HG03025 (cell line): Measurements from ENCODE around the gene ZNF560.
A peak's percentile ranks its signal among the peaks of the same experiment; 100 is the strongest.
"Not testable (repeated sequence)": the region's sequence is repeated elsewhere in the genome, so short reads cannot be mapped to it uniquely, and the experiment has no call there.

Experiments used
- ATAC-seq: cut with Tn5 transposase; IDR thresholded peaks from one replicate; pipeline ENCODE4 v1.9.1; 2021; ENCODE audit warnings: mild to moderate bottlenecking, moderate library complexity; ENCODE audit not compliant: unreplicated experiment, low FRiP score

The ZNF560 gene

GRCh38 chr19:9498183-9498902 is at the start of gene ZNF560:
ZNF560 (minus strand) TSS chr19:9498616; CDS start chr19:9475313, 23,303 bp downstream.
- ATAC-seq: no peak

GRCh38 chr19:9547870-9548269 is 49.5 kb upstream of the ZNF560 start:
- no peak for ATAC-seq

- ATAC-seq: not testable (repeated sequence)
Observed at GRCh38 chr19:9541281-9541680, 42.9 kb upstream of the ZNF560 start.

- not testable (repeated sequence) for ATAC-seq
Observed at GRCh38 chr19:9539921-9540320, 41.5 kb upstream of the ZNF560 start.

- ATAC-seq: not testable (repeated sequence)
Observed at GRCh38 chr19:9539201-9539600, 40.8 kb upstream of the ZNF560 start.

GRCh38 chr19:9538183-9539058 is 40.0 kb upstream of the ZNF560 start, which contains the start of gene ZNF426:
ZNF426 (minus strand) TSS chr19:9538645; CDS start chr19:9536232, 2,413 bp downstream.
- ATAC-seq: peak; percentile 49

- no peak for ATAC-seq
Observed at GRCh38 chr19:9535934-9536333, 37.5 kb upstream of the ZNF560 start.

GRCh38 chr19:9531933-9532332 is 33.5 kb upstream of the ZNF560 start:
- ATAC-seq: no peak

GRCh38 chr19:9528757-9529336 is 30.4 kb upstream of the ZNF560 start:
- no peak for ATAC-seq

GRCh38 chr19:9523885-9524474 is 25.6 kb upstream of the ZNF560 start:
- no peak for ATAC-seq

- ATAC-seq: no peak
Observed at GRCh38 chr19:9507285-9507684, 8.9 kb upstream of the ZNF560 start.

- ATAC-seq: no peak
Observed at GRCh38 chr19:9500796-9501195, 2.4 kb upstream of the ZNF560 start.

GRCh38 chr19:9494096-9494495 is 4.3 kb downstream of the ZNF560 start:
- ATAC-seq: no peak

GRCh38 chr19:9487016-9487415 is 11.4 kb downstream of the ZNF560 start:
- ATAC-seq: no peak

- ATAC-seq: no peak
Observed at GRCh38 chr19:9485140-9485539, 13.3 kb downstream of the ZNF560 start.

- no peak for ATAC-seq
Observed at GRCh38 chr19:9474975-9475374, 23.4 kb downstream of the ZNF560 start.

GRCh38 chr19:9467161-9467560 is 31.3 kb downstream of the ZNF560 start:
- no peak for ATAC-seq

- ATAC-seq: no peak
Observed at GRCh38 chr19:9461938-9462337, 36.5 kb downstream of the ZNF560 start.

- ATAC-seq: no peak
Observed at GRCh38 chr19:9456018-9456689, 42.3 kb downstream of the ZNF560 start.

GRCh38 chr19:9453953-9454352 is 44.5 kb downstream of the ZNF560 start:
- no peak for ATAC-seq
